ENCODE measurements around the gene PTPRN2. TPM values are rescaled to one million over a fixed set of nuclear protein-coding genes. Genes with fewer than 3 reads are reported as not detected.

Gene PTPRN2
- total and polyA plus RNA-seq, 2 of the 8 experiments (the other 6 are each of a cell fraction or from before 2014, with no cell fraction given) = 2.6 to 4.5 TPM

DNA sequence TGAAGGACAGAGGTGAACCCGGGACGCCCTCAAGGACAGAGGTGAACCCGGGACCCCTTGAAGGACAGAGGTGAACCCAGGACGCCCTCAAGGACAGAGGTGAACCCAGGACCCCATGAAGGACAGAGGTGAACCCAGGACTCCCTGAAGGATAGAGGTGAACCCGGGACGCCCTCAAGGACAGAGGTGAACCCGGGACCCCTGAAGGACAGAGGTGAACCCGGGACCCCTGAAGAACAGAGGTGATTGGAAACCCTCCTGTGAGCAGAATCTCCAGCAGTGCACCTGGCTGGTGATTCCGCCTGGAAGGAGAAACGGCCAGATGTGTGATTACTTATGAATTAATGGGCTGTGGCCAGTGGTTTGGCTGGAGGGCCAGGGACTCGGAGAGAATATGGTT lies 272.3 kb downstream of the PTPRN2 start:
- Histone ChIP-seq H3K4me3 (ENCODE audit: extremely low read depth in 1 of 4, insufficient read depth in 2 of 4, low read depth in 3 of 4, low read length in 4 of 4) (no peak overlapping the region), H2AK5ac (ENCODE audit: low read depth, low read length) (0 out of 2 replicates have a peak overlapping the region, but pooled peaks have one; percentile 49), H2BK120ac (replicated peaks; ENCODE audit: low read depth, low read length) (peak overlapping the region; percentile 75), H3K9ac (replicated peaks in 1 of 4; ENCODE audit: extremely low read depth in 1 of 4, low read depth in 3 of 4, low read length in 3 of 4) (no peak overlapping the region), H4K20me1 (replicated peaks in 1 of 2; ENCODE audit: control insufficient read depth in 1 of 2, insufficient read depth in 2 of 2, low read length in 2 of 2) (no peaks in the 10 kb centered on the region), H4K91ac (replicated peaks; ENCODE audit: insufficient read length, low read length) (peak overlapping the region; percentile 3), H3K36me3 (ENCODE audit: control insufficient read depth in 2 of 4, insufficient read depth in 4 of 4, low read length in 3 of 4) (peaks cover 0 to 5% (median 0%) of the 10 kb centered on the region in 4 experiments; a peak in 1 of 8 replicates), H4K8ac (ENCODE audit: extremely low read depth, insufficient read depth, low read length) (no peak overlapping the region), H3K23me2 (ENCODE audit: low read depth, low read length) (peaks cover 3% of the 10 kb centered on the region; the same call in 1 of the 2 replicates), H3K56ac (replicated peaks; ENCODE audit: insufficient read length, low read depth, low read length) (no peak overlapping the region), H3K18ac (ENCODE audit: extremely low read depth, low read length) (0 out of 2 replicates have a peak overlapping the region, but pooled peaks have one; percentile 5), H3K4me2 (ENCODE audit: insufficient read depth in 1 of 2, low read depth in 2 of 2, low read length in 2 of 2) (no peak overlapping the region), H3K23ac (ENCODE audit: insufficient read length) (no peak overlapping the region), H3K27me3 (replicated peaks in 1 of 4; ENCODE audit: control insufficient read depth in 3 of 4, extremely low read depth in 1 of 4, insufficient read depth in 3 of 4, low read length in 3 of 4) (no peaks in the 10 kb centered on the region), H3K9me3 (ENCODE audit: insufficient read depth in 2 of 2, low read depth in 1 of 2, low read length in 1 of 2) (peaks cover 28 to 66% of the 10 kb centered on the region in 2 experiments), H2BK5ac (ENCODE audit: low read depth, low read length) (no peak overlapping the region; the same call in 1 of the 2 replicates), H4K5ac (ENCODE audit: insufficient read length, low read depth, low read length) (no peak overlapping the region), H3K79me1 (ENCODE audit: low read depth, low read length) (no peaks in the 10 kb centered on the region), H3K4me1 (replicated peaks in 1 of 4; ENCODE audit: control insufficient read depth in 3 of 4, insufficient read depth in 4 of 4, low read length in 3 of 4) (peaks cover 0 to 19% (median 8%) of the 10 kb centered on the region in 4 experiments; a peak in 4 of 7 replicates), H2BK12ac (ENCODE audit: low read depth, low read length) (no peak overlapping the region), H2AFZ (ENCODE audit: low read length) (no peak overlapping the region), H3K79me2 (ENCODE audit: control insufficient read depth in 1 of 2, insufficient read depth in 2 of 2, low read length in 2 of 2) (no peaks in the 10 kb centered on the region), H3K14ac (ENCODE audit: insufficient read length) (no peak overlapping the region), H3K4ac (replicated peaks; ENCODE audit: insufficient read length, low read depth, low read length) (no peak overlapping the region), H2BK15ac (ENCODE audit: low read length) (no peak overlapping the region), H3K27ac (ENCODE audit: low read depth, low read length) (no peak overlapping the region), H2BK20ac (ENCODE audit: low read length) (no peak overlapping the region)
- DNase-seq (ENCODE audit: low read depth in 1 of 2, low spot score in 2 of 2) (no peak), FAIRE-seq (no peak)
- 92% methylated on average over 11 of the region's 11 CpGs; no CpG with 5 or more reads in 1 of the 2 experiments for WGBS, 2 experiments (ENCODE audit: extremely low coverage in 1 of 2, insufficient coverage in 1 of 2, insufficient read length in 1 of 2, insufficient replicate concordance in 2 of 2, low coverage in 1 of 2, low lambda C conversion rate in 2 of 2, missing lambda C conversion rate in 1 of 2)
- TF ChIP-seq HDAC6 (IDR thresholded peaks at IDR 0.05; ENCODE audit: low read depth, low read length) (no peak), JUN (IDR thresholded peaks at IDR 0.05; ENCODE audit: low read depth, low read length) (no peak), GABPA (IDR thresholded peaks at IDR 0.05; ENCODE audit: borderline replicate concordance, insufficient read depth, low read length) (no peak), EZH2 (IDR thresholded peaks at IDR 0.05; ENCODE audit: low read depth, low read length, severe bottlenecking) (no peak)
- CTCF ChIA-PET (ENCODE audit: partially characterized antibody) = no interaction called here
- POLR2A ChIA-PET (ENCODE audit: partially characterized antibody) = no interaction called here

Data from H1 (cell line).